WTC11 (cell line): ENCODE data around the gene COX4I1. TPM values are rescaled to one million over a fixed set of nuclear protein-coding genes. Genes with fewer than 3 reads are reported as not detected.

ENCODE experiments used
- ATAC-seq: fragments of 200-7000 bp; cut with Tn5 transposase; 2 replicates; pipeline ENCODE4 v1.10.0; 2021; ENCODE audit warnings: mild to moderate bottlenecking, moderate library complexity
- CTCF ChIA-PET: fragments of 300-600 bp; sonication (Branson Sonifier 250); formaldehyde crosslinking; loops from one replicate; lab custom pipeline; 2021; ENCODE audit warnings: antibody characterized with exemption; lab: Charles Lee
- POLR2A ChIA-PET: fragments of 350-600 bp; sonication (Branson Sonifier 250); formaldehyde crosslinking; loops from one replicate; lab custom pipeline; 2021; ENCODE audit warnings: antibody characterized with exemption; lab: Charles Lee
- DNase-seq: peaks from one replicate; pipeline ENCODE4 v3.0.0; 2021; ENCODE audit warnings: low spot score
- H3K27ac Mint-ChIP-seq: 2 replicates; pipeline ENCODE4 v1.8.0; 2021; ENCODE audit warnings: mixed read lengths
- H3K27me3 Mint-ChIP-seq: 2 replicates; pipeline ENCODE4 v1.8.0; 2021; ENCODE audit warnings: low read depth, mild to moderate bottlenecking, moderate library complexity, mixed read lengths
- H3K36me3 Mint-ChIP-seq: 2 replicates; pipeline ENCODE4 v1.8.0; 2021; ENCODE audit warnings: mixed read lengths
- H3K4me1 Mint-ChIP-seq: 2 replicates; pipeline ENCODE4 v1.8.0; 2022; ENCODE audit warnings: mixed read lengths
- H3K4me3 Mint-ChIP-seq: 2 replicates; pipeline ENCODE4 v1.8.0; 2021; ENCODE audit warnings: mild to moderate bottlenecking, moderate library complexity, mixed read lengths
- H3K9me3 Mint-ChIP-seq: 2 replicates; pipeline ENCODE4 v1.8.0; 2021; ENCODE audit warnings: mixed read lengths
- ARID4B ChIP-seq: sonication (generic); formaldehyde crosslinking; IDR thresholded peaks from 2 replicates; pipeline ENCODE4 v1.8.0; 2023; ENCODE audit warnings: missing genetic modification reagents, mild to moderate bottlenecking, borderline replicate concordance
- ATF2 ChIP-seq: sonication (generic); formaldehyde crosslinking; IDR thresholded peaks from 2 replicates; pipeline ENCODE4 v1.8.1; 2022; ENCODE audit warnings: low read depth, missing genetic modification reagents, borderline replicate concordance
- ATF3 ChIP-seq: sonication (generic); formaldehyde crosslinking; conservative IDR thresholded peaks from 2 replicates; pipeline ENCODE4 v1.8.1; 2022; ENCODE audit warnings: mild to moderate bottlenecking, missing genetic modification reagents
- ATF6 ChIP-seq: sonication (generic); formaldehyde crosslinking; IDR thresholded peaks from 2 replicates; pipeline ENCODE4 v1.8.1; 2023; ENCODE audit warnings: mild to moderate bottlenecking, missing genetic modification reagents
- ETV6 ChIP-seq: sonication (generic); formaldehyde crosslinking; IDR thresholded peaks from 2 replicates; pipeline ENCODE4 v1.8.1; 2022; ENCODE audit warnings: mild to moderate bottlenecking, missing genetic modification reagents
- IRF1 ChIP-seq: sonication (generic); formaldehyde crosslinking; IDR thresholded peaks from 2 replicates; pipeline ENCODE4 v1.8.0; 2023; ENCODE audit warnings: missing genetic modification reagents
- MYBL2 ChIP-seq: sonication (generic); formaldehyde crosslinking; IDR thresholded peaks from 2 replicates; pipeline ENCODE4 v1.8.1; 2023; ENCODE audit warnings: mild to moderate bottlenecking, moderate library complexity, missing genetic modification reagents
- NR1H2 ChIP-seq: sonication (generic); formaldehyde crosslinking; IDR thresholded peaks from 2 replicates; pipeline ENCODE4 v1.9.0; 2021; ENCODE audit warnings: mild to moderate bottlenecking, moderate library complexity, missing genetic modification reagents
- NR2C2 ChIP-seq: sonication (generic); formaldehyde crosslinking; IDR thresholded peaks from 2 replicates; pipeline ENCODE4 v1.8.0; 2022; ENCODE audit warnings: mild to moderate bottlenecking, missing genetic modification reagents
- PRRX2 ChIP-seq: fragments of 250-450 bp; sonication (Bioruptor Pico); IDR thresholded peaks from 2 replicates; pipeline ENCODE4 v1.8.0; 2021; ENCODE audit warnings: mild to moderate bottlenecking
- STAT6 ChIP-seq: sonication (generic); formaldehyde crosslinking; conservative IDR thresholded peaks from 2 replicates; pipeline ENCODE4 v1.8.1; 2023; ENCODE audit warnings: mild to moderate bottlenecking, low read depth, missing genetic modification reagents, moderate library complexity
- TCF7 ChIP-seq: sonication (generic); formaldehyde crosslinking; IDR thresholded peaks from 2 replicates; pipeline ENCODE4 v1.8.0; 2022; ENCODE audit warnings: mild to moderate bottlenecking, low read depth, missing genetic modification reagents, moderate library complexity
- TEAD1 ChIP-seq: sonication (generic); formaldehyde crosslinking; IDR thresholded peaks from 2 replicates; pipeline ENCODE4 v1.8.0; 2022; ENCODE audit warnings: mild to moderate bottlenecking, missing genetic modification reagents
- ZBTB21 ChIP-seq: sonication (generic); formaldehyde crosslinking; IDR thresholded peaks from 2 replicates; pipeline ENCODE4 v1.8.1; 2023; ENCODE audit warnings: mild to moderate bottlenecking, missing genetic modification reagents, borderline replicate concordance
- ZNF416 ChIP-seq: fragments of 250-450 bp; sonication (Bioruptor Pico); IDR thresholded peaks from 2 replicates; pipeline ENCODE4 v1.9.0; 2021; ENCODE audit warnings: mild to moderate bottlenecking, inconsistent platforms
- total RNA-seq: library from RNA; stranded (reverse); gene quantifications from 3 replicates; pipeline ENCODE4 v1.2.3, GENCODE V29; 2021

COX4I1 gene
- total RNA-seq, 1 experiment from 2014 or later: 618 TPM

GRCh38 chr16:85838876-85839585, 39.5 kb downstream of the COX4I1 start:
- Mint-ChIP-seq H3K36me3 (no peaks in the 10 kb centered on the region; the same call in 1 of the 2 replicates), H3K4me1 (no peaks in the 10 kb centered on the region), H3K9me3 (peaks cover 19% of the 10 kb centered on the region), H3K27me3 (0 out of 2 replicates have a peak, but pooled peaks cover 5% of the 10 kb centered on the region), H3K4me3 (no peak overlapping the region), H3K27ac (no peak overlapping the region)
- CTCF ChIA-PET: interaction anchor here (10.4 kb wide), 1 partner anchor 18 kb away, joined by 67 read pairs; no protein-coding TSS in a partner anchor
- TF ChIP-seq ATF6 (CRISPR knock-in tag): no peak
- no peak for TF ChIP-seq ARID4B (CRISPR knock-in tag)
- TF ChIP-seq ZBTB21: no peak
- TF ChIP-seq PRRX2: no peak
- no peak for TF ChIP-seq ATF2
- no peak for TF ChIP-seq ATF3 (CRISPR knock-in tag)
- TF ChIP-seq STAT6 (CRISPR knock-in tag): no peak
- TF ChIP-seq MYBL2: no peak
- TF ChIP-seq TCF7 (CRISPR knock-in tag): no peak
- no peak for ATAC-seq
- POLR2A ChIA-PET: no interaction called here
- no peak for DNase-seq

- TF ChIP-seq ZNF416 (CRISPR knock-in tag): no peak
- TF ChIP-seq NR2C2: no peak
- no peak for TF ChIP-seq NR1H2 (CRISPR knock-in tag)
- TF ChIP-seq IRF1: no peak
- no peak for TF ChIP-seq TEAD1 (CRISPR knock-in tag)
- TF ChIP-seq ETV6 (CRISPR knock-in tag): no peak
- TF ChIP-seq, all 79 proteins: peak for 0
- H3K4me3 Mint-ChIP-seq: no peak overlapping the region
- CTCF ChIA-PET: interaction anchor here (10.4 kb wide), 1 partner anchor 19 kb away, joined by 67 read pairs; no protein-coding TSS in a partner anchor
- POLR2A ChIA-PET: no interaction called here
- DNase-seq (no peak), ATAC-seq (no peak)
- 0 out of 2 replicates have a peak, but pooled peaks cover 5% of the 10 kb centered on the region for H3K27me3 Mint-ChIP-seq
- no peaks in the 10 kb centered on the region for H3K4me1 Mint-ChIP-seq
- no peak overlapping the region for H3K27ac Mint-ChIP-seq
- H3K36me3 Mint-ChIP-seq: no peaks in the 10 kb centered on the region; the same call in 1 of the 2 replicates
- H3K9me3 Mint-ChIP-seq: peaks cover 19% of the 10 kb centered on the region
Measured at GRCh38 chr16:85839681-85840240, 40.3 kb downstream of the COX4I1 start.
